Globus pallidus (tissue), 1 donor: ENCODE data around the gene RNMT.
A peak's percentile ranks its signal among the peaks of the same experiment; 100 is the strongest.
"Not testable (repeated sequence)": the region's sequence is repeated elsewhere in the genome, so short reads cannot be mapped to it uniquely, and the experiment has no call there.

Experiments used
- DNase-seq: peaks from one replicate; pipeline ENCODE4 v3.0.0-alpha.2; 2015; ENCODE audit warnings: low spot score

Gene RNMT

GRCh38 chr18:13726232-13726971 lies at the start of gene RNMT, which contains the start of gene FAM210A:
RNMT (plus strand) TSS chr18:13726673; CDS start chr18:13731518, 4,845 bp downstream.
FAM210A (minus strand) TSS chr18:13726558; CDS start chr18:13682077, 44,481 bp downstream.
- peak; percentile 95 for DNase-seq

GRCh38 chr18:13677350-13677749 lies 49.1 kb upstream of the RNMT start:
- DNase-seq: not testable (repeated sequence)

GRCh38 chr18:13680612-13681011 lies 45.9 kb upstream of the RNMT start:
- peak; percentile 52 for DNase-seq

- DNase-seq: peak; percentile 55
These were observed 44.8 kb upstream of the RNMT start for GRCh38 chr18:13681701-13682100.

GRCh38 chr18:13684546-13684945 lies 41.9 kb upstream of the RNMT start:
- DNase-seq: no peak

GRCh38 chr18:13688191-13689136 lies 38.0 kb upstream of the RNMT start:
- no peak for DNase-seq

- not testable (repeated sequence) for DNase-seq
These were observed 36.4 kb upstream of the RNMT start for GRCh38 chr18:13690060-13690459.

- DNase-seq: not testable (repeated sequence)
These were observed 31.1 kb upstream of the RNMT start for GRCh38 chr18:13695337-13695736.

- DNase-seq: no peak
These were observed 29.5 kb upstream of the RNMT start for GRCh38 chr18:13696961-13697360.

- DNase-seq: no peak
These were observed 26.3 kb upstream of the RNMT start for GRCh38 chr18:13700153-13700552.

GRCh38 chr18:13703899-13704298 lies 22.6 kb upstream of the RNMT start:
- no peak for DNase-seq

- DNase-seq: no peak
These were observed 16.1 kb upstream of the RNMT start for GRCh38 chr18:13710414-13710831.

- DNase-seq: no peak
These were observed 13.9 kb upstream of the RNMT start for GRCh38 chr18:13712400-13713131.

- no peak for DNase-seq
These were observed 12.9 kb upstream of the RNMT start for GRCh38 chr18:13713455-13714055.

GRCh38 chr18:13715330-13715729 lies 11.1 kb upstream of the RNMT start:
- DNase-seq: no peak

- DNase-seq: no peak
These were observed 9.6 kb upstream of the RNMT start for GRCh38 chr18:13716916-13717315.

- DNase-seq: no peak
These were observed 6.3 kb upstream of the RNMT start for GRCh38 chr18:13720123-13720522.

GRCh38 chr18:13720847-13721246 lies 5.6 kb upstream of the RNMT start:
- no peak for DNase-seq

- no peak for DNase-seq
These were observed 774 bp upstream of the RNMT start for GRCh38 chr18:13725566-13726231.

GRCh38 chr18:13726972-13727331 lies 479 bp downstream of the RNMT start:
- no peak for DNase-seq

- no peak for DNase-seq
These were observed 4.0 kb downstream of the RNMT start for GRCh38 chr18:13730481-13730880.
